Neural progenitor cell (in vitro differentiated cells): ENCODE data around the gene RACGAP1. TPM values are rescaled to one million over a fixed set of nuclear protein-coding genes. Genes with fewer than 3 reads are reported as not detected.

ENCODE experiments used
- DNase-seq: peaks from one replicate; pipeline ENCODE4 v3.0.0-alpha.2; 2016; ENCODE audit warnings: low spot score
- H2AFZ ChIP-seq: fragments of 200-600 bp; sonication (generic); replicated peaks from 2 replicates; pipeline ENCODE4 v1.6.1; 2016; ENCODE audit warnings: antibody characterized with exemption
- H3F3A ChIP-seq: fragments of 200-600 bp; sonication (generic); 2 replicates; pipeline ENCODE4 v1.6.1; 2016; ENCODE audit warnings: antibody characterized with exemption, low read depth
- H3K27ac ChIP-seq: fragments of 200-600 bp; sonication (generic); 2 replicates; pipeline ENCODE4 v1.5.1; 2016; ENCODE audit warnings: mild to moderate bottlenecking
- H3K27me3 ChIP-seq: fragments of 200-600 bp; sonication (generic); 2 replicates; pipeline ENCODE4 v1.6.1; 2016; ENCODE audit warnings: mild to moderate bottlenecking, moderate library complexity
- H3K36me3 ChIP-seq: fragments of 200-600 bp; sonication (generic); 2 replicates; pipeline ENCODE4 v1.5.1; 2016
- H3K4me1 ChIP-seq: fragments of 200-600 bp; sonication (generic); 2 replicates; pipeline ENCODE4 v1.6.1; 2016; ENCODE audit warnings: mixed run types
- H3K4me2 ChIP-seq: fragments of 200-600 bp; sonication (generic); 2 replicates; pipeline ENCODE4 v1.6.1; 2016
- H3K4me3 ChIP-seq: fragments of 200-600 bp; sonication (generic); 2 replicates; pipeline ENCODE4 v1.5.1; 2016
- H3K79me2 ChIP-seq: fragments of 200-600 bp; sonication (generic); 2 replicates; pipeline ENCODE4 v1.6.1; 2016; ENCODE audit warnings: low read depth
- H3K9ac ChIP-seq: fragments of 200-600 bp; sonication (generic); 2 replicates; pipeline ENCODE4 v1.6.1; 2016
- H3K9me3 ChIP-seq: fragments of 200-600 bp; sonication (generic); 2 replicates; pipeline ENCODE4 v1.5.1; 2016; ENCODE audit warnings: low read depth
- H4K20me1 ChIP-seq: fragments of 200-600 bp; sonication (generic); 2 replicates; pipeline ENCODE4 v1.6.1; 2016; ENCODE audit warnings: low read depth
- H3K27ac Mint-ChIP-seq: 3 replicates; pipeline ENCODE4 v1.8.0; 2021; ENCODE audit warnings: mixed read lengths
- H3K27me3 Mint-ChIP-seq: 2 replicates; pipeline ENCODE4 v1.8.0; 2022; ENCODE audit warnings: low read depth, mild to moderate bottlenecking, inconsistent platforms, moderate library complexity, mixed read lengths; ENCODE audit not compliant: insufficient read depth
- H3K36me3 Mint-ChIP-seq: 3 replicates; pipeline ENCODE4 v1.8.0; 2021; ENCODE audit warnings: mixed read lengths
- H3K4me1 Mint-ChIP-seq: 3 replicates; pipeline ENCODE4 v1.8.0; 2021; ENCODE audit warnings: mixed read lengths
- H3K4me3 Mint-ChIP-seq: 3 replicates; pipeline ENCODE4 v1.8.0; 2021; ENCODE audit warnings: mild to moderate bottlenecking, moderate library complexity, mixed read lengths
- H3K9me3 Mint-ChIP-seq: 3 replicates; pipeline ENCODE4 v1.8.0; 2020; ENCODE audit warnings: mixed read lengths
- CTCF ChIP-seq: fragments of 200-600 bp; sonication (generic); IDR thresholded peaks from 2 replicates; pipeline ENCODE4 v1.5.1; 2017; ENCODE audit warnings: antibody characterized with exemption, mild to moderate bottlenecking
- EZH2 ChIP-seq: fragments of 200-600 bp; sonication (generic); IDR thresholded peaks from 2 replicates; pipeline ENCODE4 v1.6.1; 2017; ENCODE audit warnings: antibody characterized with exemption, mild to moderate bottlenecking, moderate library complexity
- EZH2phosphoT487 ChIP-seq: fragments of 200-600 bp; sonication (generic); IDR thresholded peaks from 2 replicates; pipeline ENCODE4 v1.6.1; 2017; ENCODE audit warnings: antibody characterized with exemption
- total RNA-seq: library from RNA; depleted of rRNA; stranded (reverse); fragments of >200 nt; gene quantifications from 2 replicates; pipeline ENCODE4 v1.2.3, GENCODE V29; 2015; ENCODE audit warnings: low replicate concordance

The RACGAP1 gene
- total RNA-seq, 1 donor from 2014 or later, result 149 TPM

GRCh38 chr12:50052544-50052943 is 27.2 kb upstream of the RACGAP1 start:
- Mint-ChIP-seq H3K27me3 (peaks cover 34% of the 10 kb centered on the region), H3K27ac (no peak overlapping the region)

GRCh38 chr12:50051101-50051806 is 26.0 kb upstream of the RACGAP1 start:
- H3K9me3 Mint-ChIP-seq, result no peaks in the 10 kb centered on the region
- Histone ChIP-seq H3K4me1 (peaks cover 18% of the 10 kb centered on the region), H3K9me3 (no peaks in the 10 kb centered on the region), H3F3A (peaks cover 22% of the 10 kb centered on the region), H3K4me3 (no peak overlapping the region), H2AFZ (peak overlapping the region; percentile 88), H3K27me3 (peaks cover 68% of the 10 kb centered on the region), H3K27ac (no peak overlapping the region), H3K79me2 (no peaks in the 10 kb centered on the region), H3K9ac (no peak overlapping the region), H3K4me2 (peak overlapping the region; percentile 77), H4K20me1 (no peaks in the 10 kb centered on the region), H3K36me3 (no peaks in the 10 kb centered on the region)
- no peaks in the 10 kb centered on the region for H3K36me3 Mint-ChIP-seq
- H3K4me3 Mint-ChIP-seq, result peak overlapping the region; percentile 13
- H3K27ac Mint-ChIP-seq, result peak overlapping the region; percentile 39
- H3K4me1 Mint-ChIP-seq, result peaks cover 28% of the 10 kb centered on the region
- H3K27me3 Mint-ChIP-seq, result peaks cover 25% of the 10 kb centered on the region
- DNase-seq, result peak; percentile 59
- TF ChIP-seq EZH2phosphoT487 (no peak), CTCF (no peak), EZH2 (no peak)

More at GRCh38 chr12:50052544-50052943, 27.2 kb upstream of the RACGAP1 start:
- Histone ChIP-seq H3K4me2 (no peak overlapping the region), H3K4me3 (no peak overlapping the region), H3F3A (peaks cover 34% of the 10 kb centered on the region), H2AFZ (no peak overlapping the region), H3K27me3 (peaks cover 81% of the 10 kb centered on the region), H4K20me1 (no peaks in the 10 kb centered on the region), H3K36me3 (no peaks in the 10 kb centered on the region), H3K9ac (no peak overlapping the region), H3K27ac (no peak overlapping the region), H3K79me2 (no peaks in the 10 kb centered on the region), H3K4me1 (peaks cover 25% of the 10 kb centered on the region), H3K9me3 (no peaks in the 10 kb centered on the region)
- Mint-ChIP-seq H3K36me3 (peaks cover 2% of the 10 kb centered on the region), H3K9me3 (no peaks in the 10 kb centered on the region), H3K4me3 (no peak overlapping the region), H3K4me1 (peaks cover 35% of the 10 kb centered on the region)
- no peak for DNase-seq
- no peak for TF ChIP-seq CTCF
- no peak for TF ChIP-seq EZH2phosphoT487
- no peak for TF ChIP-seq EZH2

DNA sequence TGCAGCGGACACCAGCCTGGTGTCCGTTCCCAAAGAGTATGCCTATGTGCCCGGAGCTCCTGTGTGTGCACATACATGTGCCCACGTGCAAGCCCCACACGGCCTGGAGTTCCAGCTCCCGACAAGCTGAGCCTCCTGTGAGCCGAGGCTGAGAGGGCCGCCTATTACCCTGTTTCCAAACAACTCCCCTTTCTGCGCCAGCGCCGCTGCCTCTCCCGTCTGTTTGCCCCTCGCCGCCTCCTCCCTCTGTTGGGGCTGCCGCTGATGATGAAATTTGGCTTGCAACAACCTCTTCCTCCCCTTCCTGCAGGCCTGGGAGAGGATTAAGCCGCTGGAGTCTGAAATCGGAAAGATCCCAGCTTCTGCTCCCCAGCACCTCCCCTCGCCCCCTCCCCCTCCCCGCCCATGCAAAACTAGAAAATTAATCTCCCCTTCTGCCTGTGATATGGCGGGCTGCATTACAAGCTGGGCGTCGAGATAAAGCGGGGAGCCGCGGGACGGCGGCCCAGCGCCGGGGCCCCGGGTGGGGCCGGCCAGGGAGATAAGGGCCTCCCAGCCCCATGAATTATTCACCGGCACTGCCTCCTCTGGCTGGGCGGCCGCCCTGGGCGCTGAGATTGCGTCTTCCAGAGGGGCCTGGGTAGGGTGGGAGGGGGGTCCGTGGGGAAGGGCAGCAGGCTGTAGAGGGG is 25.3 kb upstream of the RACGAP1 start:
- Histone ChIP-seq H3K4me1 (peaks cover 18% of the 10 kb centered on the region), H4K20me1 (no peaks in the 10 kb centered on the region), H3K4me3 (peak overlapping the region; percentile 31), H3K36me3 (no peaks in the 10 kb centered on the region), H3F3A (peaks cover 19% of the 10 kb centered on the region), H3K9me3 (no peaks in the 10 kb centered on the region), H3K79me2 (no peaks in the 10 kb centered on the region), H3K4me2 (peak overlapping the region; percentile 77), H3K27me3 (peaks cover 61% of the 10 kb centered on the region), H2AFZ (peak overlapping the region; percentile 88), H3K9ac (no peak overlapping the region), H3K27ac (no peak overlapping the region)
- Mint-ChIP-seq H3K9me3 (no peaks in the 10 kb centered on the region), H3K27ac (peak overlapping the region; percentile 53), H3K4me3 (peak overlapping the region; percentile 75), H3K36me3 (no peaks in the 10 kb centered on the region), H3K27me3 (peaks cover 18% of the 10 kb centered on the region), H3K4me1 (peaks cover 21% of the 10 kb centered on the region)
- TF ChIP-seq EZH2phosphoT487, result no peak
- TF ChIP-seq EZH2, result no peak
- TF ChIP-seq CTCF, result no peak
- peak; percentile 77 for DNase-seq
